GM21529 (cell line): ENCODE measurements around the gene LRRC56.
"Not testable (repeated sequence)": the region's sequence is repeated elsewhere in the genome, so short reads cannot be mapped to it uniquely, and the experiment has no call there.

Experiments
- ATAC-seq: cut with Tn5 transposase; IDR thresholded peaks from one replicate; pipeline ENCODE4 v1.9.1; 2021; ENCODE audit not compliant: unreplicated experiment

LRRC56 gene

DNA sequence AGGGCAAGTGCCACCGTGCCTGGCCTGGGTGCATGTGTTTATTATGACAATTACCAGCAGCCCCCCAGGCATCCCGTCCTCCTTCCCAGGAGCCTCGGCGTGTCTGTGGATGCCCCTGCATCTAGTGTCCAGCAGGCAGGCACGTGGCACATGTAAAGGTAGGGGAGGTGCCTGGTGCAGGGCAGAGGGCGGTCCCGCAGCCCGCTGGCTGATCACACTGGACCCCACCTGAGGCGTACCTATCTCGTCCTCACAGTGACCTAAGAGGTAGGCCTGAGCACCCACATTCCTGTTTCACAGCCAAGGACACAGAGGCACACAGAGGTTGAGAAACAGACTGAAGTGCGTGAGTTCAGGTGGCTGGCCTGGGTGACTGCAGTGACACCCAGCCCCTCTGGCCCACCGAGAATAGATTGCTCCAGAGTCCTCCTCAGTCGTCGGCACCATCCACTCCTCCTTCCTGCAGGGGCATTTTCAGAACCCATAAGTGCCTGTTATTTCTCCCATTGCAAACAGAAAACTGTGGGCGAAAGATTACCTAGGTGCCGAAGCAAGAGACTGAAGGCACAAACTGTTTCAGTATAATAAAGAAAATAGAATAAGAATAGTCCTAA is 35.9 kb downstream of the LRRC56 start:
- no peak for ATAC-seq

GRCh38 chr11:574031-574570 is 36.8 kb downstream of the LRRC56 start:
- ATAC-seq, result not testable (repeated sequence)

DNA sequence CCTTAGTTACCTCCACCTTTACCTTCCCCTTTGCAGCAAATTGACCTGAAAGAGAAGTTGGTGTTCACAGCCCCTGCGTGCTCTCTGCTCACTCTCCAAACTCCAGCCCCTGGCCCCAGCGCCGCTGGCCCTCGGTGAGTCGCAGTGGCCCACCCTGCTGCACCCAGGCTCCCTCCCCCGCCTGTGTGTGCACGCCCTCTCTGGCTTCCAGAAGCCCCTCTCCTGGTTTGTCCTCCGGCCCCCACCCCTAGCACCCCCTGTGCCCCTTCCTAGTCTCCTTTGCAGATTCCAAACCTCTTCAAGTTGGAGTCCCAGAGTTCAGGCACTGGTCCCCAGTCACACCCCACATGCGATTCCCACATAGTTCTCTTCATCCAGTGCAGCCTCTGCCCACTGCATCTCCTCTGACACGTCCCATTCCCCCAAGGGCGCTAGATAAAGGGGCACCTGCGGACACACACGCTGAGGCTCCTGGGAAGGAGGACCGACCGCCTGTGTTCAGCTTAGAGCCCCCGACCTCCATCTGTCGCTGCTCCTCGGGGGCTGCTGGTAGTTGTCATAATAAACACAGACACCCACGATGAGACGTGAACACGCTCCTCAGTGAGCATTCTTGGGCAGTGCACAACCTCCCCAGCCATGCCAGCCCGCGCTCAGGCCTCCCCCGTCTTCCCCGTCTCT is 37.4 kb downstream of the LRRC56 start:
- peak; percentile 1 for ATAC-seq

GRCh38 chr11:575313-575995 is 38.1 kb downstream of the LRRC56 start:
- ATAC-seq, result peak; percentile 43

DNA sequence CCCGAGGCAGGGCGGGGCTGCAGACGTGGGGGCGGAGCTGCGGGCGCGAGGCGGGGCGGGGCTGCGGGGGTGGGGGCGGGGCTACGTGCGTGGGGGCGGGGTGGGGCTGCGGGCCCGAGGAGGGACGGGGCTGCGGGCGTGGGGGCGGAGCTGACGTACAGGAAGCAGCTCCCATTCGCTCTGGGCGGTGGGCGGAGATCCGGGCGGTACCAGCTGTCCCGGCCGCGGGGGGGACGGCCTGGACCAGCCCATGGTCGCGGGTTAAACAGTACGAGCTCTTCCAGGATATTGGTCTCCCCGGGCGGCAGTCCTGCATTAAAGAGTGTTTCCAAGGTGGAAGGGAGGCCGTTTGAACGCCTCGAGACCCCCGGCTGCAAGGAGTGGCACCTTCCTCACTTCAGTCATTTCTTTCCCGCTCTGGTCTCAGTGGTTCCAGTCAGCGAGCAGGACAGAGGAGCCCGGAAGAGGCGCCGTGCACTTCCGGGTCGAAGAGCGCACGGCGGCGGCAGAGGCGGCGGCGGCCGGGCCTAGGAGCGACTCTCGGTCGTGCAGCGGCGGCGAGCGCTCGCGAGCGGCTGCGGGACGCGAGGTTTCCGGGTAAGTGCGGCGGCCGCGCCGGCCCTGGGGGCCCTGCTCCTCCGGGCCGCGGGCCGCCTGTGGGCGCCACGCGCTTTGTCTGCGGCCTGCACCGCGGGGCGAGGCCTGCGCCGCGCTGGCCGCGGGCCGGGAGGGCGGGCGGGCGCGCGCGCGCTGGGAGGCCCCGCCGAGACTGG is 38.9 kb downstream of the LRRC56 start, which contains the start of gene PHRF1:
PHRF1 (plus strand) TSS at position 475 of the 773 bp plus-strand sequence. CDS start 5,043 bp downstream, outside the sequence.
- peak; percentile 82 for ATAC-seq

- no peak for ATAC-seq
Measured at GRCh38 chr11:576811-577610, 39.7 kb downstream of the LRRC56 start.

GRCh38 chr11:577611-577894 is 40.2 kb downstream of the LRRC56 start:
- ATAC-seq, result no peak

DNA sequence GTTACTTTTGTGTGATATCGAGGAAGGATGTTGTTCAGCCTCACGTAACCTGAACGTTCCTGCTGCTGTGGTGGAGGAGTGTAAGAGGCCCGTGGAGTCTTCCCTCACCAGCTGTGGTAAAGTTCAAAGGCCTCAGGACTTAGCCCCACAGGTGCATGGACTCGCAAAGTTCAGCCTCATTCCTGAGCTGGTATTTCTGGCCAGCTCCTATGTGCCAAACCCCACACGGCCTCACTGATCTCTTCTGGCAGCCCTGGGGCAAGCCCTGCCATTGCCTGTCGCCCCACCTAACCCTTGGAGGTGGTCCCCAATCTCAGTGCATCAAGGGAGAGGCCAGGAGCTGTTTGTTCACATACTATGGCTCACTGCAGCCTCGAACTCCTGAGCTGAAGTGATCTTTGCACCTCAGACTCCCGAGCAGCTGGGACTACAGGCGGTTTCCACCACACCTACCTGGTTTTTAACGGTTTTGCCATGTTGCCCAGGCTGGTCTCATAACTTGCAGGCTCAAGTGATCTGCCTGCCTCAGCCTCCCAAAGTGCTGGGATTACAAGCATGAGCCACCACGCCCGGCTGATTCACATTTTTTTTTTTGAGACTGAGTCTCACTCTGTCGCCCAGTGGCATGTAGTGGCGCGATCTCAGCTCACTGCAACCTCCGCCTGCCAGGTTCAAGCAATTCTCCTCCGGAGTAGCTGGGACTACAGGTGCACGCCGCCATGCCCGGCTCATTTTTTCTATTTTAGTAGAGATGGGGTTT is 41.1 kb downstream of the LRRC56 start:
- no peak for ATAC-seq

DNA sequence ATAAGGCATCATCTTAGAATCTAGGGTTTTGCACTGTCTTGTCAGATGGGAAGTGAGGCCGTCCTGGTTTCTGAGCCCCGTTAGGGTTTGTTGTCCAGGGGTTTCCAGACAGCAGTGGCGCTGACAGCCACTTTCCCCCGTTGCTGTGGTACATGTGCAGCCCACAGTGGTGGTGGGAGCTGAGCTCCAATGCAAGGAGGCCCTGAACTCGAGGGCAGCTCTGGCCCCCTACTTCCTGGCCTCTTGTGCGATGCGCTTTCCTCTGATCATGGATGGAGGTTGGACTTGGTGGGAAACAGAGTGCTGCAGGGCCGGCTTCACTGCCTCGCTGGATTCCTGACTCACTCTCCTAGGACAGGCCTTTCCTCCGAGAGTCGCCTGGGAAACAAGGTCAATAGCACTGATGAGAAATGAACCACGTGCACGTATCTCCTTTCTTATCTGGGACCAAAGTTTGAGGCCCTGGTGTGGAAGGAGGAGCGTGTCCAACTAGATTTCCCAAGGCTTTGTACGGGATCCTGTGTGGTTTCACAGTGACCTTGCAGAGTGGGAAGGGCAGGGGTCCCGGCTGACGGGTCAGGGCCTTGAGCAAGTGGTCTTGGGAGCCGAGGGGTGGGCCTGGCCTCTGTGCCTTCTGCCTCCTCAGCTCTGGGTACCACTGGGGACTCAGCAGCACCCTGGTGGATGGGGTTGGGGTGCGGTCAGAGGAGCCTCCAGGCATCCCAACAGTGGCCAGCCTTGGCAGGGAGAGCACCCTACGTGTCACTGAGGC is 42.7 kb downstream of the LRRC56 start:
- ATAC-seq, result no peak

GRCh38 chr11:581342-581741 is 44.0 kb downstream of the LRRC56 start:
- no peak for ATAC-seq

DNA sequence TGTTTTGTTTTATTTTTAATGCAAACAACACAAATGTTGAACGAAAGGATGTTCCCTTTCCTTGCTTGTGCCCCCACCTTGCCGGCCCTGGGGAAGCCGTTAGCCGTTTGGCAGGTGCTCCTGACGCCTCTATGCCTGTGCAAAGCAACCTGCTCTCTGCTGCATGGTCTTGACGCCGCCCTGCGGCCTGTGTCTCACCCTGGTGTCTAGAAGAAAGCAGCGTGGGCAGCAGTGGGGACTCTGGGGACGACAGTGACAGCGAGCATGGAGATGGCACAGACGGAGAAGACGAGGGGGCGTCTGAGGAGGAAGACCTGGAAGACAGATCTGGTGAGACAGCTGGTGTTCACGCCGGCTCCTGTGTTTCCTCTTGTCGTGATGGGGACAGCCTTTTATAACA is 44.4 kb downstream of the LRRC56 start:
- no peak for ATAC-seq

DNA sequence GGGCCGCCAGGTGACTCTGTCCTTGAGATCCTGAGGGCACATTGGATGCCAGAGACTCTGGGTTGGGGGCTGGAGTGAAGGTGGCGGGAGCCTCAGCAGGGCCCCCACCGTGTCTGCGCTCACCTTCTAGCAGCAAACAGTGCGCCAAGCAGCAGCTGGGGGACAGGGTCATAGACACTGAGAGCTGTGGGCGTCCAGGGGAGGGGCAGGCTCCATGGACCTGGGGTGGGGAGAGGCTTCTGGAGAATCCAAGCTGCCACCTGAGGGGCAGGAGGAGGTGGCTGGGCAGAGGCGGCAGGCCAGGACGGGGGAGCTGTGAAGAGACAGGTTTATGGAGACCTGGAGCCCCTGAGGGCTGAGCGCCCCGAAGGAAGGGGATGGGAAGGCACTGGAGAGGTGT is 47.0 kb downstream of the LRRC56 start:
- ATAC-seq, result no peak

DNA sequence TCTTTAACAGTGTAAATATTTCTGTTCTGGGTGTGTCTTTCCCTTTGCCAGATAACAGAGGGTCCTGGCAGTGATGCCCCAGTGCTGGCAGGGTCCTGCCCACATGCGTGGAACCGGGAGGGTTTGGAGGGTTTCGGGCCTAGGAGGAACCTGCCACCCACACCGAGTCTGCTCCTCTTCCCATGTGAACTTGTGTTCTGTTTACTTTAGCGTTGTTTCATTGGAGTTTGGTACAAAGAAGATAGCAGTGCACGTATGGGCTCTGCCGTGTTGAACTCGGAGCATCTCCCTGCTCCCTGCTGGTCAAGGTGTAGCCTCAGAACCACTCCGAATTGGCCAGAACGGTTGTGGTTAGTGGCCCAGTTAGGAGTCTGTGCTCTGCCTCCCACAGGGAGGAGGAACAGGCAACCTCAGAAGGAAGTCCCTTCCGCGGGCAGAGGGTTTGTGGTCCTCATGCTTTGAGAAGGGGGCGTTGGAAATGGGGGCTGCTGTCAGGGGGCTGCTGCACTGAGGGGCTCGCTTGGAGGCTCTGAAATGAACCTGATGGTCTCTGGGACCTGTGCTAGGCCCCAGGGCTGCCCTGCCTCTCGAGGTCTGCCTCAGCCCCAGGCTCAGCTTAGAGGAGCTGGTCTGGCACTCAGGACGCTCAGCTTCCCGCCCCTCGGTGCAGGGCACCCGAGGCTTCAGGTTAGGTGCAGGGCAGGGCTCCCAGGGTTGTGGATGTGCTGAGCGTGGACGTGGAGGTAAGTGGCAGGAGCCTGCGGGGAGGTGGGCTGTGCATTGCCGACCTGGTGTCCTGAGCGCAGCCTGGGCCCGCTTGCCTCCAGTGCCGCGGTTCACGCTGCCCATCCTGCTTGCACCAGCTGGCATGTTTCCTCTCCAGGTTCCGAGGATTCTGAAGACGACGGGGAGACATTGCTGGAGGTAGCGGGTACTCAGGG is 49.3 kb downstream of the LRRC56 start:
- no peak for ATAC-seq

- no peak for ATAC-seq
Measured at GRCh38 chr11:587546-587945, 50.2 kb downstream of the LRRC56 start.

GRCh38 chr11:587978-588380 is 50.7 kb downstream of the LRRC56 start:
- no peak for ATAC-seq

DNA sequence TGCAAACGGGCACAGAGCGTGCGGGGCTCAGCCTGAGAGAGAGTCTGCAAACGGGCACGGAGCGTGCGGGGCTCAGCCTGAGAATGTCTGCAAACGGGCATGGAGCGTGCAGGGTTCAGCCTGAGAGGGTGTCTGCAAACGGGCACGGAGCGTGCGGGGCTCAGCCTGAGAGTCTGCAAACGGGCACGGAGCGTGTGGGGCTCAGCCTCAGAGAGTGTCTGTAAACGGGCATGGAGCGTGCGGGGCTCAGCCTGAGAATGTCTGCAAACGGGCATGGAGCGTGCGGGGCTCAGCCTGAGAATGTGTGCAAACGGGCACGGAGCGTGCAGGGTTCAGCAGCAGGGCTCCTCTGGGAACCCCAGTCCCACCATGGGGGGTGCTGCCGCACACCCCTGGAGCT is 52.5 kb downstream of the LRRC56 start:
- ATAC-seq, result no peak

DNA sequence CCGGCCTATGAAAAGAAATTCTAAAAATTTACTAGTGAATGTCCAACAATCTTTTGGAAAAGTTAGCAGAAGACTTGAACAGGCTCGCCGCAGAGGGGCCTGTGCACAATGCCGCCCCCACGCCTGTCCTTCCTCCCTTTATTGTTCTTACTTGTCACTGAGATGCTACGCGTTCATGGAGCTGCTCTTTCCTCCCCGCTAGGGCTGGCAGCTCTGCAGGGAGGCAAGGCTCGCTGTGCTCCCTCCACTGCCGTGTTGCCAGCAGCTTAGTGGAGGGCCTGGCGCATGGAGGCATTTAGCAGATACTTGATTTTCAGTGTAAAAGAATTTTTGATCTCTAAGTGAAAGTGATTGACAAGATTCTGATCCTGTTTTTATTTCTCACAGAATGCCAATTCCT is 53.7 kb downstream of the LRRC56 start:
- ATAC-seq, result no peak

- ATAC-seq, result no peak
Measured at GRCh38 chr11:592501-592900, 55.2 kb downstream of the LRRC56 start.
